HG03025 (cell line): Measurements from ENCODE around the gene CCDC120.
A peak's percentile ranks its signal among the peaks of the same experiment; 100 is the strongest.

ENCODE experiments used
- ATAC-seq: cut with Tn5 transposase; IDR thresholded peaks from one replicate; pipeline ENCODE4 v1.9.1; 2021; ENCODE audit warnings: mild to moderate bottlenecking, moderate library complexity; ENCODE audit not compliant: unreplicated experiment, low FRiP score

CCDC120 gene

DNA sequence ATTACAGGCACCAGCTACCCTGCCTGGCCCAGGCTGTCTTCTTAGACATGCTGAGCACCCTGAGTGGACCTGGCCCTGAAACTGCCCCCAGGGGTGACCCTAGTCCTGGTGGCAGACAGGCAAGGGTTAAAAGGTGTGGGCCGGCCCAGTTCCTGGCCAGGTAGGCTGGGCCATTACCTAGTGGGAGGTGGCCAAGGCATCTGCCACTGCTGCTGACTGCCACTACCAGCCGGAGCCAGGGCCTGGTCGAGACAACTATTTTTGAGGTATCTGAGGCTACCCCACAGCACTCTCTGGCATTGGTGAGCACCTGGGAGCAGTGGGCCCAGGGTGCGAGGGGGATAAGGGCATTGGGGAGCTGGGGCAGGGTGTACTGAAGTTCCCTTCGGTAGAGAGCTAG lies at the start of gene CCDC120:
TSS of gene CCDC120 (plus strand) at position 206 of the 400 bp plus-strand sequence. CDS start 3,043 bp downstream, outside the sequence.
- ATAC-seq = no peak

GRCh38 chrX:49019050-49019449 lies 39.7 kb upstream of the CCDC120 start:
- ATAC-seq = no peak

GRCh38 chrX:49019599-49020249 lies 39.1 kb upstream of the CCDC120 start:
- ATAC-seq = no peak

DNA sequence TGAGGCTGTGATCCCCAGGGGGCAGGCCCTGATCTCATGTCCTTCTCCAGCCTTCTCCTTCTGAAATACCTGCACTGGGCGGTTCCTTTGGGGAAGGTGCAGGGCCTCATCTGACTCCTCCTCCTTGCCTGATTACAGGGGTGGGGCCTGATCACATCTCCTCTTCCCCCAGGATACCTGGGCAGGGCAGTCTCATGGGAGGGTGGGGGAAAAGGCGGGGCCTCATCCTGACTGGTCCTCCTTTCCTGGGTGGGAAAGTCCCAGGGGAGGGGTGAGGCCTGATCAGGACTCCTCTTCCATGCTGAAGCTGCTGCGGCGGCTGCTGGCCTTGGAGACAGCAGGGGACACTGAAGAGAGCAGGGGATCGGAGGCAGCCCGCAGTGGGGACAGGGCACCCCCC lies 28.9 kb upstream of the CCDC120 start:
- ATAC-seq = no peak

GRCh38 chrX:49030283-49030682 lies 28.5 kb upstream of the CCDC120 start:
- ATAC-seq = no peak

GRCh38 chrX:49037883-49038475 lies 20.8 kb upstream of the CCDC120 start:
- no peak for ATAC-seq

DNA sequence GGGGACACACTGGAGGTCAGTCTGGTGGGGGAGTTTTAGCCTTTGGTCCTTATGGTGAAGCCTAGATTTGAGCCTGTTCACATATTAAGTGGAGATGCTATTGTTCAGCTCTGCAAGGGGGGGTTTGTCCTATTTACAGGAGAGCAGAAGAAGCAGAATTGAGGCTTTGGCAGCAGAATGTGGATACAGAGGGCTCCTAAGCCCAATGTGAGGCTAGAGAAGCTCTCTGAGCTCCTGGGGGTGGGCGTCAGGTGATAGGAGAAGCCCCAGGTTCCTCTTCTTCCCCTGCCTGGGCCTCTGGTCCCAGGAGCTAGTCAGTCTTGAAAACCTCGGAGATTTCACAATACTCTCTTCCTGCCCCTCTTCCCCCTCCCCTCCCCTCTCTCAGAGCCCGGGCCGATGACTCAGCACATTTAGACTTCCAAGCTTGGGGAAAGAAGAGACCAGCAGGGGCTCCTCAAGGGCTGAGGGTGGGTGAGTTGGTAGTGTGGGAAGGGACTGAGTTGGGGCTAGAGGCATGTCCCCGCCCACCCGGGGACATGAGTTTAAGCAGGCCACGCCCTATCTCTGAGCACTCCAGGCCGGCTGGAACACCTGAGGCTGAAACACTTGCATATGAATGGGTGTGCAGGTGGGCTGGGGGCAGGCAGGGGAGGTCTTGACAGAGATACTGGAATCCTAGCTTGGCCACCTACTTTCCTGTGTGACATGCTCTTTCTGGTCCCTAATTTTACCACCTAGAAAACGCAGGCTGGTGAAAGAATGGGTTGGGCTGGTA lies 19.0 kb upstream of the CCDC120 start:
- no peak for ATAC-seq

GRCh38 chrX:49040376-49040955 lies 18.3 kb upstream of the CCDC120 start:
- ATAC-seq = no peak

GRCh38 chrX:49041744-49042580 lies 16.8 kb upstream of the CCDC120 start:
- ATAC-seq = no peak

GRCh38 chrX:49042581-49043219 lies 16.1 kb upstream of the CCDC120 start:
- ATAC-seq = peak; percentile 12

GRCh38 chrX:49043220-49043986 lies 15.4 kb upstream of the CCDC120 start, which contains the start of gene TFE3:
TFE3 (minus strand) TSS chrX:49043357; CDS start chrX:49043226, 131 bp downstream.
- ATAC-seq = peak; percentile 90

DNA sequence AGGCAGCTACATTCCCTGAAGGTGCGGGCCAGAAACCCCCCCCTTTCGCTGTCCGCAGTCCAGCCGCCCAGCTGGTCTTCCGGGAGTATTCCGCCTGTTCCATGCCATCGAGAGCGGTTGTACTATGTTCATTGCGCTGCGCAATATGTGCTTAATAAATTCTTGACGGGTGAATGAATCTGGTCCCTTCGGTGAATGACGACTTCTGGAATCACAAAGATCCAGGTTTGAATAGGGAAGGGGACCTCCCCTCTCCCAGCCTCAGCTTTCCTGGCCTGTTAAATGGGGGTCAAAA lies 14.9 kb upstream of the CCDC120 start:
- no peak for ATAC-seq

DNA sequence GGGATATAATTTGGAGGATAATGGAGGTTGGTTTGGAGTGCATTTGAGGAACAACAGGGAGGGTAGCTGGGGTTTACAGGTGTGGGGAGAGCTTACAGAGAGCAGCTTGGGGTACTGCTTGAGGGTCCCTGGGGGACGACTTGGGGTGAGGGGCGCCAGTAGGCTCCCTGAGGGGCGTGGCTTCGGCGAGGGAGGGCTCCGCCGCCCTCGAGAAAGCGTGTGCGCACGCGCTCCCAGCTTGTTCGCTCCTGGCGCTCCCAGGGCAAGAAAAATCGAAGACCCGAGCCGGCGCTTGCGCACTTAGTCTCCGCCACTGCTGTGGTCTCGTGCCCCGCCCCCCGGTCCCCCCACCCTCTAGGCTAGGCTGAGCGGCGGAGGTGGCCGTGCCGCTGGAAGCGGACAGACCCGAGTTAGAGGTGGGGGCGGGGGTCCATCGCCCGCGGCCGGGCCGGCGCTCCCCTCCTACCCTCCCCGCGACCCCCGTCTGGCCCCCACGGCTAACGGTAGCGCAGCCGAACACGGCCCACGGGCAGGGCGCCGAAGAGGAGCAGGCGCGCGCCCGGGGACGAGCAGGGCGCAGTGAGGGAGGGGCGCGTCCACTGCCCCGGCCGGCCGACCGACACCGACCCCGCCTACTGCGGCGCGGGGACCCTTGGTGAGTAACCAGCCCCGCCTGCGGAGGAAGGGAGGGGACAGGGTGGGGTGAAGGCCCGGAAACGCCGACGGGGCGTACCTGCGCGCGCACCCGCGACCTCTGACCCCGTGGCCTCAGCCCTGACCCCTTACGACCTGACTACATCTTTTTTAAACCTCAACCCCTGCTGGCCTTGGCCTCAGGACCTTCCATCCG lies 5.4 kb upstream of the CCDC120 start:
- ATAC-seq = no peak

GRCh38 chrX:49054073-49054762 lies 4.6 kb upstream of the CCDC120 start:
- ATAC-seq = no peak

GRCh38 chrX:49059201-49059600 lies 402 bp downstream of the CCDC120 start:
- no peak for ATAC-seq

DNA sequence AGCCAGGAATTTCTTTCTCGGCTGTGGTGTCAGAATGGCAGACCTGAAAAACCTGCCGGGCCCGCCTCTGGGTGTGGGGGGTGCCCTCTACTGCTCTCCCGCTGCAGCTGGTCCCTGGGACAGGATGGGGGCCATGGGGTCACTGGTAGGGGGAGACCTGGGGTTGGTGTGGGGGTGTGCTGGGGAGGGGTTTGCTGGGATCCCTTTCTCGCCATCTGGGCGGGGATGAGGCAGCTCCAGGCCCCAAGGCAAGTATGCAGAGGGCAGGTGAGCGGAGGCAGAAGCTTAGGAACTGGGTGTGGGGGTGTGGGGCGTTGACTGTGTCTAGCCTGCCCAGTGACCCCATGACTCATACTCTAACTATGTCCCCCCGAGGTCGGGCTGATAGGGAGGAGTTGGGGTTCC lies 884 bp downstream of the CCDC120 start:
- no peak for ATAC-seq

DNA sequence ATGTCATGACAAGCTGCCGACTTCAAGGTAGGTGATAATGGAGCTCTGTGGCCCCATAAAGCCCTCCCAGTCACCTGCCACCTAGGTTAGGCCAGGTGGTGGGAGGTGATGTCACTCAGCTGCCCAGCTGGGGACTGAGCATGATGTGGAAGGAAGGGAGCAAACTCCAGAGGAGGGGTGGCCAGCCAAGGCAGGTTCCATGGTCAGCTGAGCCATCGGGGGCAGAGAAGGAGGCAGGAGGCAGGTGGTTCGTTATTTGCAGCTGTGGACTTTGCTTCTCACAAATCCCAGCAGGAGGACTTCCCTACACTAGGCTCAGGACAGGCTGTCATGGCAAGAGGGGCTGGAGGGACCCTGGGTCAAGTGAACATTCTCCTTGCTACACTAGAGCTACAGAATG lies 2.1 kb downstream of the CCDC120 start:
- ATAC-seq = no peak

DNA sequence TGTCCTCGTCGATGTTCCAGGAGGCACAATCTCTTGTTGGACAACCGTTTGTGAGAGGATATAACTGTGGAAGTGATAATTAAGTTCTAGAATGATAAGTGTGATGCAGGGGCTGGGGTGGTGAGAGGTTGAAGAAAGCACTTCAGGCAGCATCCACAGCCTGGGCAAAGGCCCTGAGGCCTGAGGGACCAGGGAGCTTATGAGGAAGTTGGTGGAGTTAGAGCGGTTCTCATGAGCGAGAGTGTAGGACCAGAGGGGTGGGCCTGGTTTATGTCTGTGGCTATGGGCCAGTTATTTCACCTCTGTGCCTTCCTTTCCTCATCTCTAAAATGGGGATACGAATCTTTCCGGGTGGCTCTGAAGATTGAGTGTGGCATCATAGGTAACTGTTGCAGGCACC lies 2.7 kb downstream of the CCDC120 start:
- no peak for ATAC-seq
